NCI-H1105 (cell line): ENCODE measurements around the gene STARD7.

Source experiments
- DNase-seq: peaks from one replicate; lab custom pipeline; 2025; lab: John Stamatoyannopoulos, UW

Gene STARD7

DNA sequence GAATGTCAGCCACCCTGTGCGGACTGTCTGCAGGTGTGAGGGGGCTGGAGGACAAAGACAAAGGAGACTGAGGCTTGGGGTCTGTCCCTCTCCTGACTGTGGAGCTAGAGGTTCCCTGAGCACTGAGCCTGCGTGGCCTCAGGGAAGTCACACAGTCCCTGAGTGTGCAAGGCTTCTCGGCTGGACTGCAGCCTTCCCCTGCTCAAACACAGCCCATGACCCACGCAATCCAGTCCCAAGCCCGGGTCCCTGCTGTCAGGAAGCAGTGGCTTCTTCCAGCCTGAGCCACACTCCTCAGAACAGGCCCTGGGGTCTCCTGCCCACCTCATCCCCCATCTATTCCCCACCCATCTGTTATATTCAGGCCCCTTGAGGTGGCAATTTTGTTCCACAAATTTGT is 73.0 kb downstream of the STARD7 start:
- no peak for DNase-seq

DNA sequence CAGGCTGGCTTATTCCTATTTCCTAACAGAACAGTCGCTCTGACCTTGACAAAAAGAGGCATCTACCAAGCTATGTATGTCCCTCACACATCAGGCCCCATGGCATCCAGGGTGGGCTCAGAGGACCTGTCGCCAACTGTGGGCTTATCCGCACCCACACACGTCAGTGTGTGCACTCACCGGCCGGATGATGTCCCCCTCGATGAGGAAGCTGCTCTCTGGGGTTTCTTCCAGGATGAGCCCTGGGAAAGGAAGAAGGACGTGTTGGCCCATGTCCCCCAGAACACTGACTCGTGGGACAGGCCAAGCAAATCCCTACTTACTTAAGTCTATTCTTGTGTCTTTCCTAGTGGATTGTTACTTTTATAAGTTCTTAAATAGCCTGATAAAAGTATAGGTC is 73.5 kb downstream of the STARD7 start:
- DNase-seq: no peak
